GM19463 (cell line): ENCODE measurements around the gene ZNHIT6.

Source experiments
- ATAC-seq: cut with Tn5 transposase; IDR thresholded peaks from one replicate; pipeline ENCODE4 v1.9.1; 2021; ENCODE audit warnings: mild to moderate bottlenecking, moderate library complexity; ENCODE audit not compliant: unreplicated experiment

Gene ZNHIT6

GRCh38 chr1:85623061-85623471 is 85.2 kb downstream of the ZNHIT6 start:
- ATAC-seq = no peak

- no peak for ATAC-seq
Measured at GRCh38 chr1:85621430-85621829, 86.8 kb downstream of the ZNHIT6 start.

GRCh38 chr1:85617633-85618100 is 90.6 kb downstream of the ZNHIT6 start:
- peak; percentile 51 for ATAC-seq

GRCh38 chr1:85616736-85617135 is 91.5 kb downstream of the ZNHIT6 start:
- no peak for ATAC-seq

GRCh38 chr1:85616364-85616705 is 91.9 kb downstream of the ZNHIT6 start:
- no peak for ATAC-seq

- no peak for ATAC-seq
Measured at GRCh38 chr1:85615586-85616363, 92.5 kb downstream of the ZNHIT6 start.

- ATAC-seq = no peak
Measured at GRCh38 chr1:85612704-85613361, 95.4 kb downstream of the ZNHIT6 start.

GRCh38 chr1:85611856-85612255 is 96.4 kb downstream of the ZNHIT6 start:
- no peak for ATAC-seq

GRCh38 chr1:85611425-85611824 is 96.8 kb downstream of the ZNHIT6 start:
- ATAC-seq = no peak

- no peak for ATAC-seq
Measured at GRCh38 chr1:85609976-85610375, 98.3 kb downstream of the ZNHIT6 start.

- ATAC-seq = no peak
Measured at GRCh38 chr1:85608851-85609250, 99.4 kb downstream of the ZNHIT6 start.

GRCh38 chr1:85607921-85608265 is 100.3 kb downstream of the ZNHIT6 start:
- ATAC-seq = no peak

- no peak for ATAC-seq
Measured at GRCh38 chr1:85607126-85607920, 100.9 kb downstream of the ZNHIT6 start.

- ATAC-seq = no peak
Measured at GRCh38 chr1:85606414-85606800, 101.8 kb downstream of the ZNHIT6 start.

GRCh38 chr1:85605484-85606413 is 102.5 kb downstream of the ZNHIT6 start:
- no peak for ATAC-seq

- no peak for ATAC-seq
Measured at GRCh38 chr1:85604298-85604997, 103.8 kb downstream of the ZNHIT6 start.

GRCh38 chr1:85603086-85603880 is 105.0 kb downstream of the ZNHIT6 start:
- ATAC-seq = no peak

- ATAC-seq = no peak
Measured at GRCh38 chr1:85602571-85602970, 105.7 kb downstream of the ZNHIT6 start.

- ATAC-seq = no peak
Measured at GRCh38 chr1:85601901-85602300, 106.3 kb downstream of the ZNHIT6 start.
